Testis (tissue), 5 donors: ENCODE results near the gene POU3F1. TPM values are rescaled to one million over a fixed set of nuclear protein-coding genes. Genes with fewer than 3 reads are reported as not detected.
A peak's percentile ranks its signal among the peaks of the same experiment; 100 is the strongest.

Experiments
- DNase-seq: peaks from one replicate; pipeline ENCODE4 v3.0.0-alpha.2; 2019
- H3K27ac ChIP-seq, 2 donors: fragments of 200-600 bp; sonication (generic); one replicate each; pipeline ENCODE4 v1.5.1; 2019
- H3K27me3 ChIP-seq: fragments of 200-600 bp; sonication (generic); one replicate; pipeline ENCODE4 v1.5.1; 2019
- H3K36me3 ChIP-seq: fragments of 200-600 bp; sonication (generic); one replicate; pipeline ENCODE4 v1.5.1; 2017; ENCODE audit warnings: low read depth; ENCODE audit errors: missing control alignments
- H3K4me1 ChIP-seq: fragments of 200-600 bp; sonication (generic); one replicate; pipeline ENCODE4 v1.5.1; 2019
- H3K4me3 ChIP-seq, 2 donors: fragments of 200-600 bp; sonication (generic); one replicate each; pipeline ENCODE4 v1.5.1; 2017 to 2019
- H3K9me3 ChIP-seq: fragments of 200-600 bp; sonication (generic); one replicate; pipeline ENCODE4 v1.5.1; 2017
- POLR2A ChIP-seq: fragments of 450-650 bp; IDR thresholded peaks from one replicate; pipeline ENCODE4 v1.6.1; 2017; ENCODE audit warnings: antibody characterized with exemption, mild to moderate bottlenecking, moderate library complexity
- WGBS, 2 donors: methylation state at CpG; one replicate each; pipeline ENCODE4 v1.1.5; 2018; 5-methylcytosine and 5-hydroxymethylcytosine counted together
- intact Hi-C: fragments of 100-400 bp; cut with DNase I; formaldehyde crosslinking; loops from one replicate; pipeline ENCODE4 v1.15.1; 2023; ENCODE audit warnings: low total_unique reads
- long read RNA-seq, 2 donors: transcript quantifications; one replicate each; lab custom pipeline, GENCODE V29; 2026
- polyA plus RNA-seq: library from polyadenylated mRNA; stranded (reverse); fragments of 350-450 nt; fragmentation: Illumina TruSeq; extraction: RNeasy Lipid Tissue Mini Kit (QIAGEN cat#74804); gene quantifications from one replicate; pipeline ENCODE4 v1.2.3, GENCODE V29; 2014; ENCODE audit warnings: low read depth, low replicate concordance; ENCODE audit not compliant: insufficient read depth
- total RNA-seq, 2 donors: library from RNA; depleted of rRNA; stranded (reverse); fragments of >200 nt; gene quantifications; one replicate each; pipeline ENCODE4 v1.2.3, GENCODE V29; 2016
- TF ChIP-seq, protein P1 (sequence below), 3 experiments: fragments of 450-650 bp in 2 of 3; fragments of 200-600 bp in 1 of 3; sonication (generic) in 1 of 3; IDR thresholded peaks; one replicate each; pipeline ENCODE4 v1.5.1; 2016 to 2019; ENCODE audit warnings: antibody characterized with exemption in 3 of 3, mild to moderate bottlenecking in 2 of 3, moderate library complexity in 1 of 3

Gene POU3F1
- 1 to 10 TPM; 6.0 to 6.8 TPM for total RNA-seq
- 1.6 TPM for polyA plus RNA-seq
- long read RNA-seq, donor 1, result 0 reads
- long read RNA-seq, donor 2, result 0 reads

GRCh38 chr1:38046333-38046883 lies at the start of gene POU3F1:
POU3F1 (minus strand) TSS chr1:38046793; CDS start chr1:38046743, 50 bp downstream.
- 0% methylated on average over 56 of the region's 92 CpGs; no CpG with 5 or more reads in 1 of the 2 donors for WGBS, 2 donors
- peaks cover 3% of the 10 kb centered on the region for H3K4me1 ChIP-seq

DNA sequence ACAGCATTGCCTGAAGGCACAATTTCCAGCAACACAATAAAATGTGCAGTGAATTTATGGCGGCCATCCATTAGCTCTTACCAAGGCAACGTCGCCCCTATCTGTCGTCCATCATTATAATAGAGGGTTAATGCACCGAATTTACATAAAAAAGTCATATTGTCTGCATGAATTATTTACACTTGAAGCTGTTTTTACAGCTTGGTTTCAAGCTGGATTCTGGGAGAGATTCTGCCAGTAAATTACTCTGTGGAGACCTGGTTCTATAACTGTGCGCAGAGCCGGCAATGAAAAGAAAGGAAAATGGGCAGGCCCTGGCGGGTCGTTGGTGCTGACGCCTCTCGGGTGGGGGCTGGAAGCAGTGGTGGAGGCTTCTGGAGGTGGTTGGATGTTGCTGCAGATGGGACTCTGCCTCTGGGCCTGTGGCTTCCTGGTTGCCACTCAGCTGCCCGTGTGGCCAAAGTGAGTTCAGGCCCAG lies 48.9 kb upstream of the POU3F1 start:
- H3K27ac ChIP-seq, result no peak overlapping the region

More at GRCh38 chr1:38046333-38046883, at the start of gene POU3F1:
- peak within 1 kb of the TSS in 1 of 2 donors; percentile 53 for H3K27ac ChIP-seq
- no peak for TF ChIP-seq POLR2A
- TF ChIP-seq, protein P1, sequence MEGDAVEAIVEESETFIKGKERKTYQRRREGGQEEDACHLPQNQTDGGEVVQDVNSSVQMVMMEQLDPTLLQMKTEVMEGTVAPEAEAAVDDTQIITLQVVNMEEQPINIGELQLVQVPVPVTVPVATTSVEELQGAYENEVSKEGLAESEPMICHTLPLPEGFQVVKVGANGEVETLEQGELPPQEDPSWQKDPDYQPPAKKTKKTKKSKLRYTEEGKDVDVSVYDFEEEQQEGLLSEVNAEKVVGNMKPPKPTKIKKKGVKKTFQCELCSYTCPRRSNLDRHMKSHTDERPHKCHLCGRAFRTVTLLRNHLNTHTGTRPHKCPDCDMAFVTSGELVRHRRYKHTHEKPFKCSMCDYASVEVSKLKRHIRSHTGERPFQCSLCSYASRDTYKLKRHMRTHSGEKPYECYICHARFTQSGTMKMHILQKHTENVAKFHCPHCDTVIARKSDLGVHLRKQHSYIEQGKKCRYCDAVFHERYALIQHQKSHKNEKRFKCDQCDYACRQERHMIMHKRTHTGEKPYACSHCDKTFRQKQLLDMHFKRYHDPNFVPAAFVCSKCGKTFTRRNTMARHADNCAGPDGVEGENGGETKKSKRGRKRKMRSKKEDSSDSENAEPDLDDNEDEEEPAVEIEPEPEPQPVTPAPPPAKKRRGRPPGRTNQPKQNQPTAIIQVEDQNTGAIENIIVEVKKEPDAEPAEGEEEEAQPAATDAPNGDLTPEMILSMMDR (IDR thresholded peaks at IDR 0.05), result no peak
- H3K4me3 ChIP-seq, result peak within 1 kb of the TSS; percentile 58 to 66
- intact Hi-C loops, result no loop called here
- H3K36me3 ChIP-seq, result no peaks in the 10 kb centered on the region
- no peaks in the 10 kb centered on the region for H3K27me3 ChIP-seq
- DNase-seq, result no peak
- no peaks in the 10 kb centered on the region for H3K9me3 ChIP-seq

DNA sequence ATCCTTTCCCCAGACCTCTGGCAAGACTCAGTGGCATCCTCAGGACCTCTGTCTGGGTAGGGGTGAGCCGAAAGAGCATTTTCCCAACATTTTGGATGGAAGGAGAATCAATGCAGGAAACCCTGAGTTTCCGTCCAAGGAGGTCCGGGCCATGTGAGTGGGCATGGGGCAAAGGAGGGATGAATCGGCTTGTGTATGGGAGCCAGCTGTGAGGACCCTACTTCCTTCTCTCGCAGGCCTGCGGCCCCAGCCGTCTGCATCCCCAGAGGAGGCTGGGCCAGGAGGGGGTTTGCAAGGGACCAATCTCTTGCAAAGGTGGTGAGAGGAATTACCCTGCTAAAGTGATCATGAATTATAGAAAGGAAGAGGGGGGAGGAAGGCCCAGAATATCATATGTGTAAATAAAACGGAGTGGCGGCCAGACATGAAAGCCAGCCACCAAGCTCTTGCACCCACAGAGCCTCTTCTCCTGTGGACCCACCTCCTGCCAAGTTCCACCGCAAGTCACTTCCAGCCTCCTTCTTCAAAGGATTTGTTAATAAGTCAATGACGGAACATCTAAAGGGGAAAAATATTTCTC lies 48.2 kb upstream of the POU3F1 start:
- no peaks in the 10 kb centered on the region for H3K36me3 ChIP-seq
- H3K9me3 ChIP-seq, result no peaks in the 10 kb centered on the region
- H3K4me1 ChIP-seq, result no peaks in the 10 kb centered on the region
- no peak for DNase-seq
- no peak for TF ChIP-seq POLR2A
- TF ChIP-seq, protein P1 (IDR thresholded peaks at IDR 0.05), result no peak
- 81 to 82% methylated on average over 11 of the region's 11 CpGs for WGBS, 2 donors
- no peak overlapping the region for H3K4me3 ChIP-seq
- H3K27me3 ChIP-seq, result no peaks in the 10 kb centered on the region
- no peak overlapping the region for H3K27ac ChIP-seq
- intact Hi-C loops, result no loop called here

More for the DNA sequence above, 48.9 kb upstream of the POU3F1 start:
- no peaks in the 10 kb centered on the region for H3K36me3 ChIP-seq
- no peaks in the 10 kb centered on the region for H3K4me1 ChIP-seq
- no peak overlapping the region for H3K4me3 ChIP-seq
- H3K27me3 ChIP-seq, result no peaks in the 10 kb centered on the region
- no peaks in the 10 kb centered on the region for H3K9me3 ChIP-seq
- intact Hi-C loops, result no loop called here
- 85 to 89% methylated on average over 12 of the region's 12 CpGs for WGBS, 2 donors
- TF ChIP-seq POLR2A, result no peak
- TF ChIP-seq, protein P1 (IDR thresholded peaks at IDR 0.05), result no peak
- no peak for DNase-seq

DNA sequence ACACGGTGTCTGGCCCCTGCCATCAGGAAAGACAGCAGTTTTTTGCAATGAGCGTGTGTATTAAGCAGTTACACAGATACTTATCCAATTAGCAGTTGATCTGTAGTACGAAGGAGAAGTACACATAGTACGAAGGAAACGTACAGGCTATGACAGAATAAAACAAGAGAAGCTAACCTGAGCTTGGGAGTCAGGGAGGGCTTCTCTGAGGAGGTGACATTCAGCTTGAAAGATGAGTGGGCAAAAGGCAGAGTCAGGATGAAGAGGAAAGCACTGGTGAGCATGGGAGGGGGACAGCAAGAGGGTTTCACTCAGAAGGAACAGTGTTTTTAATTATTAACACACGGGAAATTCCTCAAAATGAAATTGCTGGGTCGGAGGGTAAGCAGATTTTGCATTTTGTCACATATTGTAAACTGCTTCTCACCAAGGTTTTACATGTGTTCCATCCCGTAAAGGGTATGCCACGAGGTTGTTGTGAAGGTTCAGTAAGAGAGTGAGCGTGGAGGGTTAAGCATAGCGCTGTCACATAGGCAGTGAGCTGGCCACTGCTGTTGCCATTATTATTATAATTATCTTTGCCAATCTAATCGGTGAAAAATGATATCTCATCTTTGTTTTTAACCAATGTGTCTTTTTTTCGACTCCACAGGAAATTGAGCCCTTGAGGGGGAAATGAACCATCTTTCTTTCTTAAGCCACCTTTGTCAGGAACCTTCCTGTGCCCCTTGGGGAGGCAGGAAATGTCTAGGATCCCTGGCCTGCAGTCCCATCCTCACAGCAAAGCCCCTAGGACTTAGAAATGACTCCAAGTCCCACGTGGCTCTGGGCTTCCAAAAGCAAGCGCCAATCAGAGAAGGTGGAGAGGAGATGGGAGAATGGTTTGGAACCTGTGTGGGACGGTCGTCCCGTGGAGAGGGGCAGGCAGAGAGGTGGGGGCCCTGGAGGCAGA lies 47.3 kb upstream of the POU3F1 start:
- no peak for DNase-seq
- Histone ChIP-seq H3K4me3 (no peak overlapping the region), H3K27ac (no peak overlapping the region), H3K36me3 (no peaks in the 10 kb centered on the region), H3K9me3 (no peaks in the 10 kb centered on the region), H3K27me3 (no peaks in the 10 kb centered on the region), H3K4me1 (no peaks in the 10 kb centered on the region)
- TF ChIP-seq, protein P1 (IDR thresholded peaks at IDR 0.05), result no peak
- intact Hi-C loops, result no loop called here
- WGBS, 2 donors, result 79 to 81% methylated on average over 18 of the region's 18 CpGs
